Sigmoid colon (tissue), 7 donors: Measurements from ENCODE around the gene FASTK. TPM values are rescaled to one million over a fixed set of nuclear protein-coding genes. Genes with fewer than 3 reads are reported as not detected.

Experiments
- DNase-seq: peaks from one replicate; pipeline ENCODE4 v3.0.0-alpha.2; 2019
- H3K27ac ChIP-seq, 4 donors: fragments of 200-600 bp; sonication (generic); one replicate each; pipeline ENCODE4 v1.5.1; 2016 to 2019; ENCODE audit warnings: mild to moderate bottlenecking in 1 of 4
- H3K27me3 ChIP-seq, 3 donors: fragments of 200-600 bp; sonication (generic); one replicate each; pipeline ENCODE4 v1.5.1; 2019; ENCODE audit warnings: mild to moderate bottlenecking in 1 of 3
- H3K36me3 ChIP-seq, 4 donors: fragments of 200-600 bp; sonication (generic); one replicate each; pipeline ENCODE4 v1.5.1; 2016 to 2019
- H3K4me1 ChIP-seq, 4 donors: fragments of 200-600 bp; sonication (generic); one replicate each; pipeline ENCODE4 v1.5.1; 2017 to 2019
- H3K4me3 ChIP-seq, 4 donors: fragments of 200-600 bp; sonication (generic); one replicate each; pipeline ENCODE4 v1.5.1; 2017 to 2019; ENCODE audit warnings: mild to moderate bottlenecking in 2 of 4, moderate library complexity in 1 of 4
- H3K9me3 ChIP-seq, 4 donors: fragments of 200-600 bp in 3 of 4; sonication (generic) in 3 of 4; one replicate each; pipeline versions ENCODE4 v1.5.1 to v1.6.1; 2013 to 2019
- CTCF ChIP-seq, 4 experiments: fragments of 450-650 bp in 3 of 4; fragments of 200-600 bp in 1 of 4; IDR thresholded peaks; one replicate each; pipeline ENCODE4 v1.5.1; 2016 to 2019; ENCODE audit warnings: antibody characterized with exemption in 4 of 4, mild to moderate bottlenecking in 3 of 4, moderate library complexity in 2 of 4
- EP300 ChIP-seq, 4 donors: sonication (generic); formaldehyde crosslinking; IDR thresholded peaks; one replicate each; pipeline ENCODE4 v1.6.1; 2017; ENCODE audit warnings: antibody characterized with exemption in 4 of 4
- POLR2A ChIP-seq, 2 donors: fragments of 450-650 bp; IDR thresholded peaks; one replicate each; pipeline ENCODE4 v1.6.1; 2016; ENCODE audit warnings: antibody characterized with exemption in 2 of 2, mild to moderate bottlenecking in 2 of 2, moderate library complexity in 2 of 2
- POLR2AphosphoS5 ChIP-seq, 4 donors: sonication (generic); formaldehyde crosslinking; IDR thresholded peaks; one replicate each; pipeline ENCODE4 v1.6.1; 2017; ENCODE audit warnings: antibody characterized with exemption in 4 of 4
- WGBS, 2 donors: extraction: QIAGEN DNeasy Blood & Tissue Kit; methylation state at CpG; one replicate each; pipeline ENCODE4 v1.1.7; 2013; 5-methylcytosine and 5-hydroxymethylcytosine counted together
- intact Hi-C: fragments of 100-400 bp; cut with DNase I; formaldehyde crosslinking; loops from one replicate; pipeline ENCODE4 v1.15.1; 2023
- polyA plus RNA-seq, 3 donors: library from polyadenylated mRNA; stranded (reverse); fragments of 200-250 nt; gene quantifications; one replicate each; pipeline ENCODE4 v1.2.3, GENCODE V29; 2013
- total RNA-seq, 4 donors: library from RNA; depleted of rRNA; stranded (reverse); fragments of >200 nt; gene quantifications; one replicate each; pipeline ENCODE4 v1.1.0, GENCODE V29; 2016
- donor health status: healthy with polysubstance abuse.
- donor health status: Bipolar disorder and iron deficiency.
- donor health status: healthy.

The FASTK gene
- total and polyA plus RNA-seq, 7 donors = 61.3 to 124 (median 65.0) TPM

GRCh38 chr7:151085691-151086620, 5.3 kb upstream of the FASTK start, which contains the start of gene AGAP3:
Gene AGAP3, plus strand, starts transcription at chr7:151086475. Its CDS starts 267 bp downstream, at chr7:151086742.
- H3K27me3 ChIP-seq = no peaks in the 10 kb centered on the region
- TF ChIP-seq POLR2AphosphoS5 (IDR thresholded peaks at IDR 0.05) = peak; percentile 90 to 93 (median 92)
- no peak for TF ChIP-seq CTCF (IDR thresholded peaks at IDR 0.05)
- TF ChIP-seq POLR2A (IDR thresholded peaks at IDR 0.05) = peak in 1 of 2 donors; percentile 69
- TF ChIP-seq EP300 (IDR thresholded peaks at IDR 0.05) = no peak
- H3K27ac ChIP-seq = peak within 1 kb of the TSS; percentile 86 to 96 (median 88)
- DNase-seq = peak; percentile 94
- peak within 1 kb of the TSS; percentile 59 to 89 (median 74) for H3K4me3 ChIP-seq
- no peaks in the 10 kb centered on the region for H3K36me3 ChIP-seq
- peaks cover 0 to 72% (median 67%) of the 10 kb centered on the region in 4 donors for H3K4me1 ChIP-seq
- H3K9me3 ChIP-seq = no peaks in the 10 kb centered on the region
- intact Hi-C loops = loop anchor here (1.0 to 5.0 kb wide), 2 partner anchors 27 to 109 kb away; partner anchors contain the start of genes KCNH2 and SLC4A2
- WGBS, 2 donors = 1% methylated on average over 84 of the region's 84 CpGs

GRCh38 chr7:151085329-151085690, 4.7 kb upstream of the FASTK start:
- no peak for DNase-seq
- Histone ChIP-seq H3K27me3 (no peaks in the 10 kb centered on the region), H3K9me3 (no peaks in the 10 kb centered on the region), H3K27ac (peak overlapping the region; percentile 86 to 96 (median 88)), H3K36me3 (no peaks in the 10 kb centered on the region), H3K4me3 (peak overlapping the region in 3 of 4 donors; percentile 59 to 89 (median 65)), H3K4me1 (peaks cover 0 to 68% (median 63%) of the 10 kb centered on the region in 4 donors)
- TF ChIP-seq POLR2AphosphoS5 (IDR thresholded peaks at IDR 0.05) (no peak), POLR2A (IDR thresholded peaks at IDR 0.05) (no peak), CTCF (IDR thresholded peaks at IDR 0.05) (no peak), EP300 (IDR thresholded peaks at IDR 0.05) (no peak)
- 47 to 60% methylated on average over 5 of the region's 5 CpGs for WGBS, 2 donors
- intact Hi-C loops = loop anchor here (5.0 kb wide), 1 partner anchor 108 kb away; the partner anchor contains the start of gene KCNH2

GRCh38 chr7:151083824-151084160, 3.2 kb upstream of the FASTK start:
- TF ChIP-seq CTCF (IDR thresholded peaks at IDR 0.05) (no peak), EP300 (IDR thresholded peaks at IDR 0.05) (no peak), POLR2A (IDR thresholded peaks at IDR 0.05) (no peak), POLR2AphosphoS5 (IDR thresholded peaks at IDR 0.05) (no peak)
- no peaks in the 10 kb centered on the region for H3K9me3 ChIP-seq
- H3K4me3 ChIP-seq = peak overlapping the region; percentile 51 to 94 (median 88)
- peaks cover 0 to 67% (median 61%) of the 10 kb centered on the region in 4 donors for H3K4me1 ChIP-seq
- no peaks in the 10 kb centered on the region for H3K36me3 ChIP-seq
- no peaks in the 10 kb centered on the region for H3K27me3 ChIP-seq
- peak overlapping the region; percentile 92 to 98 (median 96) for H3K27ac ChIP-seq
- no peak for DNase-seq
- intact Hi-C loops = no loop called here
- 8 to 28% methylated on average over 3 of the region's 3 CpGs for WGBS, 2 donors

GRCh38 chr7:151083071-151083823, 2.6 kb upstream of the FASTK start, which contains the start of gene TMUB1:
Gene TMUB1, minus strand, starts transcription at chr7:151083493. Its CDS starts 930 bp downstream, at chr7:151082563.
- Histone ChIP-seq H3K4me3 (peak within 1 kb of the TSS; percentile 51 to 94 (median 88)), H3K4me1 (peaks cover 0 to 67% (median 61%) of the 10 kb centered on the region in 4 donors), H3K27ac (peak within 1 kb of the TSS; percentile 92 to 98 (median 96)), H3K36me3 (no peaks in the 10 kb centered on the region), H3K9me3 (no peaks in the 10 kb centered on the region), H3K27me3 (no peaks in the 10 kb centered on the region)
- WGBS, 2 donors = 1% methylated on average over 69 of the region's 69 CpGs
- intact Hi-C loops = no loop called here
- TF ChIP-seq POLR2AphosphoS5 (IDR thresholded peaks at IDR 0.05) (peak; percentile 54 to 82 (median 66)), CTCF (IDR thresholded peaks at IDR 0.05) (no peak), POLR2A (IDR thresholded peaks at IDR 0.05) (no peak), EP300 (IDR thresholded peaks at IDR 0.05) (peak in 1 of 4 donors; percentile 29)
- DNase-seq = peak; percentile 91
